Activated T-cell treated with anti-CD3 and anti-CD28 coated beads, Interleukin-2, amount 50 U/mL, for 72 hours (primary cell): ENCODE results near the gene CDC42. TPM values are rescaled to one million over a fixed set of nuclear protein-coding genes. Genes with fewer than 3 reads are reported as not detected.
A peak's percentile ranks its signal among the peaks of the same experiment; 100 is the strongest.
"Not testable (repeated sequence)": the region's sequence is repeated elsewhere in the genome, so short reads cannot be mapped to it uniquely, and the experiment has no call there.

Source experiments
- ATAC-seq, 2 donors: fragments of 150-1000 bp; cut with Tn5 transposase; replicated peaks in 1 of 2; 2 replicates each; pipeline ENCODE4 v1.10.0; 2021; ENCODE audit warnings: moderate library complexity in 2 of 2, mild to moderate bottlenecking in 1 of 2
- DNase-seq, 2 donors: peaks; one replicate each; pipeline ENCODE4 v3.0.0; 2021 to 2022; ENCODE audit warnings: mixed read lengths in 1 of 2
- H3K27ac Mint-ChIP-seq: one replicate; pipeline ENCODE4 v1.8.0; 2022; ENCODE audit warnings: mild to moderate bottlenecking, moderate library complexity, mixed read lengths
- H3K27me3 Mint-ChIP-seq: one replicate; pipeline ENCODE4 v1.8.0; 2022; ENCODE audit warnings: low read depth, mixed read lengths
- H3K36me3 Mint-ChIP-seq, 2 donors: one replicate each; pipeline ENCODE4 v1.8.0; 2022; ENCODE audit warnings: mixed read lengths in 2 of 2, mild to moderate bottlenecking in 1 of 2; ENCODE audit not compliant: insufficient read depth in 2 of 2
- H3K4me1 Mint-ChIP-seq: one replicate; pipeline ENCODE4 v1.8.0; 2022; ENCODE audit warnings: low read depth, mixed read lengths
- H3K4me3 Mint-ChIP-seq, 2 donors: one replicate each; pipeline ENCODE4 v1.8.0; 2022; ENCODE audit warnings: mild to moderate bottlenecking in 2 of 2, mixed read lengths in 2 of 2, moderate library complexity in 2 of 2
- H3K9me3 Mint-ChIP-seq, 2 donors: one replicate each; pipeline ENCODE4 v1.8.0; 2022; ENCODE audit warnings: mixed read lengths in 2 of 2
- total RNA-seq, 2 donors: library from RNA; stranded (reverse); gene quantifications; one replicate each; pipeline ENCODE4 v1.2.3, GENCODE V29; 2022

The CDC42 gene
- 100 to 1,000 TPM; 292 to 349 TPM for total RNA-seq

DNA sequence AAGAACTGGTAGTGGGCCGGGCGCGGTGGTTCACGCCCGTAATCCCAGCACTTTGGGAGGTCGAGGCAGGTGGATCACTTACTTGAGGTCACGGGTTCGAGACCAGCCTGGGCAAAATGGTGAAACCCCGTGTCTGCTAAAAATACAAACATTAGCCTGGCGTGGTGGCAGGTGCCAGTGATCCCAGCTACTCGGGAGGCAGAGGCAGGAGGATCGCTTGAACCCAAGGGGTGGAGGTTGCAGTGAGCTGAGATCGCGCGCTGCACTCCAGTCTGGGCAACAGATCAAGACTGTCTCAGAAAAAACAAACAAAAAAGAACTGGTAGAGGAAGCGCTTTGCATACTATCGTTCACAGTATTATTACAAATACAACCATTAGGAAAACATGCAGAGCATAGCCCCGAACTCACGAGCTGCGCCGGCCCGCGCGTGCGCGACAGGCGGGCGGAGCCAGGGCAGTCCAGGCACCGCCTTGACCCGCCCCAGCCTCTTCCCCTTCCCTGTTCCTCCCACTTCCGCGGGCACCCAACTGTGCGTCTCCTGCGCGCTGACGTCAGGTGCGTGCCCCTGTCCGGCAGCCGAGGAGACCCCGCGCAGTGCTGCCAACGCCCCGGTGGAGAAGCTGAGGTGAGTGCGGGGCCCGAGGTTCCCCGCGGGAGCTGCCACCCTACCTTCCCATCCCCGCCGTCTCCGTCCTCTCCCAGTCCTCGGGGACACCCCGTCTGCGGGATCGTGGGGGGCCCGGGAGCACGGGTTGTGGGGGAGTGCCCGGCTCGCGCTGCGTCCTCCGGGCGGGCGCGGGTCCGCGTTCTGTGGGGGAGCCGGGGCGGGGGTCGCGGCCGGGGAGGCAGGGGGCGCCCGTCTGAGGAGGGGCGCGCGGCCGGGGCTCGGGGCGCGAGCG lies at the start of gene CDC42:
CDC42 (plus strand) TSS at position 595 of the 902 bp plus-strand sequence. CDS start 25,770 bp downstream, outside the sequence.
- Mint-ChIP-seq H3K4me1 (peaks cover 69% of the 10 kb centered on the region), H3K36me3 (peaks cover 16 to 28% of the 10 kb centered on the region in 2 donors), H3K4me3 (peak within 1 kb of the TSS; percentile 94 to 99), H3K9me3 (no peaks in the 10 kb centered on the region), H3K27ac (peak within 1 kb of the TSS; percentile 99), H3K27me3 (no peaks in the 10 kb centered on the region)
- DNase-seq (peak; percentile 98 to 99), ATAC-seq (peak; percentile 90 to 91)

- not testable (repeated sequence) for H3K36me3 Mint-ChIP-seq, H3K9me3 Mint-ChIP-seq, H3K4me3 Mint-ChIP-seq, DNase-seq, H3K4me1 Mint-ChIP-seq, H3K27ac Mint-ChIP-seq, ATAC-seq, H3K27me3 Mint-ChIP-seq
Observed at GRCh38 chr1:22002875-22003274, 49.6 kb upstream of the CDC42 start.

DNA sequence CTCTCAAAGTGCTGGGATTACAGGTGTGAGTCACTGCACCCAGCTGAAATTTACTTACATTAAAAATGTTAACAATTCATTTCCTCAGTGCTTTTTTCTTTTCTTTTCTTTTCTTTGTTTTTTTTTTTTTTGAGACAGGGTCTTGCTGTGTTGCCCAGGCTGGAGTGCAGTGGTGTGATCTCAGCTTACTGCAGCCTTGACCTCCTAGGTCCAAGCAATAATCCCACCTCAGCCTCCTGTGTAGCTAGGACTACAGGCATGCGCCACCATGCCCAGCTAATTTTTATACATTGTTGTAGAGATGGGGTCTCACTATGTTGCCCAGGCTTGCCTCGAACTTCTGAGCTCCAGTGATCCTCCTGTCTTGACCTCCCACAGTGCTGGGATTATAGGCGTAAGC lies 48.5 kb upstream of the CDC42 start:
- not testable (repeated sequence) for H3K9me3 Mint-ChIP-seq, ATAC-seq, H3K27ac Mint-ChIP-seq, H3K4me1 Mint-ChIP-seq, H3K27me3 Mint-ChIP-seq, H3K36me3 Mint-ChIP-seq, DNase-seq, H3K4me3 Mint-ChIP-seq

DNA sequence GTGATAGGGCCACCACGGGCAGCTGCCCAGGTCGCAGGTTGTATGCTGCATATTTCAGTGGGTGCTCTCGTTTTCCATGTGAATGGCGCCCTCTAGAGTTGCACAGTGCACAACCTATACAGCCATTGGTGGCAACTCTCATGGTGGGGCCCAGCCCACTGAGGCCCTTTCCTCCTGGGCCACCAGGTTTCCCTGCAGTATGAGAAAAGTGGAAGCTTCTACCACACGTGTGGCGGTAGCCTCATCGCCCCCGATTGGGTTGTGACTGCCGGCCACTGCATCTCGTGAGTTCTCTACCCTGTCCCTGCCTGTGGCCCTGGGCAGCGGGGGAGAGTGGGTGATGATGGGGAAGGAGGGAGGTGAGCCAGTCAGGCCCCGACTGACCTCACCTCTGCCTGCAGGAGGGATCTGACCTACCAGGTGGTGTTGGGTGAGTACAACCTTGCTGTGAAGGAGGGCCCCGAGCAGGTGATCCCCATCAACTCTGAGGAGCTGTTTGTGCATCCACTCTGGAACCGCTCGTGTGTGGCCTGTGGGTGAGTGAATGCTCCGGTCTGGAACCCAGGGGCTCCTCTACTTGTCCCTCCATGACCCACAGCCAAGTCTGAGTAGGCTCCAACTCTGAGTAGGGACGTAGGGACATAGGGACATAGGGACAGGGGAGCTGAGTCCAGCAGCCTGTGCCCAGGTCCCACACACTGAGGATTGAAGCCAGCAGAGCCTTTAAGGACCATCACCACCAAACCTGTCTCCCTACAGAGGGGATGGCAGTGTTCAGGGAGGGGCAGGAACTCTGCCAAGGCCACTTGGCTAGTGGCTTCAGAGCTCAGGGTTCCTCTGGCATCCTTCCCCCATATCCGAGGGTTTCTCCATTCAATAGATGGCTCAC lies 47.0 kb upstream of the CDC42 start:
- not testable (repeated sequence) for H3K9me3 Mint-ChIP-seq, H3K4me1 Mint-ChIP-seq, H3K27ac Mint-ChIP-seq, H3K4me3 Mint-ChIP-seq, H3K27me3 Mint-ChIP-seq, H3K36me3 Mint-ChIP-seq
- DNase-seq (peak; percentile 54 to 55), ATAC-seq (peak; percentile 79 to 80)

DNA sequence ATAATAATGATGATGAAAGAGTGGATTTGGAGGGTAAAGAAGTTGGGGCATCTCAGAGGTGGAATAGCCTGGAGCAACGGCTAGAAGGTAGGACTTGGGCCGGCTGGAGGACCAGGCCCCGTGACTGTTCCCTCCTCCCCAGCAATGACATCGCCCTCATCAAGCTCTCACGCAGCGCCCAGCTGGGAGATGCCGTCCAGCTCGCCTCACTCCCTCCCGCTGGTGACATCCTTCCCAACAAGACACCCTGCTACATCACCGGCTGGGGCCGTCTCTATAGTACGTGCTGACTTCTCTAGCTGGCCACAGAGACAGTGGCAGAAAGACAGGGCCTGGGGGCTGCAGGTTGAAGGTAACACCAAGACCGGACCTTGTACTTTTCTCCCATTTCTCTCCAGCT lies 45.8 kb upstream of the CDC42 start:
- H3K27ac Mint-ChIP-seq, ATAC-seq, H3K4me3 Mint-ChIP-seq, DNase-seq, H3K27me3 Mint-ChIP-seq, H3K4me1 Mint-ChIP-seq, H3K9me3 Mint-ChIP-seq, H3K36me3 Mint-ChIP-seq: not testable (repeated sequence)

DNA sequence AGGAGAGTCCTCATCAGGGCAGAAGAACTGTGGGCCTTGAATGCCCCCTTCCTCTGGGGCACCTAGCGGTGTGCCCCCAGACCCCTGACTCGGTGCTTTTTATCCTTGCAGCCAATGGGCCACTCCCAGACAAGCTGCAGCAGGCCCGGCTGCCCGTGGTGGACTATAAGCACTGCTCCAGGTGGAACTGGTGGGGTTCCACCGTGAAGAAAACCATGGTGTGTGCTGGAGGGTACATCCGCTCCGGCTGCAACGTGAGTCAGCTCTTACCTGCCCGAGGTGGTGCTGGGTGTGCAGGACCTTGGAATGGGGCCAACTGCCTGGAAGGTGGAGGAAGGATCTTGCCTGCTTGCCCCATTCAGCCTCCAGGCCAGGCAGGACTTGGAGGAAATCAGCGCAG lies 45.2 kb upstream of the CDC42 start:
- H3K27ac Mint-ChIP-seq, DNase-seq, ATAC-seq, H3K4me1 Mint-ChIP-seq, H3K36me3 Mint-ChIP-seq, H3K9me3 Mint-ChIP-seq, H3K27me3 Mint-ChIP-seq, H3K4me3 Mint-ChIP-seq: not testable (repeated sequence)

GRCh38 chr1:22009566-22009965 lies 42.9 kb upstream of the CDC42 start:
- ATAC-seq, H3K4me3 Mint-ChIP-seq, H3K36me3 Mint-ChIP-seq, DNase-seq, H3K4me1 Mint-ChIP-seq, H3K27me3 Mint-ChIP-seq, H3K27ac Mint-ChIP-seq, H3K9me3 Mint-ChIP-seq: not testable (repeated sequence)

DNA sequence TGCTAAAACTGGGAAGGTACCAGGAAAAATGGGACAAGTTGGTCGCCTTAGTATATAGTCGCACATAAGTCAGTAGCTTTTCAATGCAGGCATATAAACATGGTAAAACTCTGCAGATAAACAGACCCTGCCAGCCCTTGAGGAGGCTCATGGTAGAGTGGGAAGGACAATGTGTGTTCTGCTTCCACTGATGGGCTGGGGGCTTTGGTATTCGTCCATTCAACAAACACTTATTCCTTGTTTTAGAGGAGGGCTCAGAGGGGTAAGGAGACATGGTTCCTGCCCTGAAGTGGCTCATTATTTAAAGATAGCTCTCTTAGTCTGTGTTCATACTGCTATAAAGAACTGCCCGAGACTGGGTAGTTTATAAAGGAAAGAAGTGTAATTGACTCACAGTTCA lies 39.8 kb upstream of the CDC42 start:
- not testable (repeated sequence) for H3K4me3 Mint-ChIP-seq, DNase-seq, H3K36me3 Mint-ChIP-seq, H3K9me3 Mint-ChIP-seq, H3K4me1 Mint-ChIP-seq, H3K27me3 Mint-ChIP-seq, ATAC-seq, H3K27ac Mint-ChIP-seq

DNA sequence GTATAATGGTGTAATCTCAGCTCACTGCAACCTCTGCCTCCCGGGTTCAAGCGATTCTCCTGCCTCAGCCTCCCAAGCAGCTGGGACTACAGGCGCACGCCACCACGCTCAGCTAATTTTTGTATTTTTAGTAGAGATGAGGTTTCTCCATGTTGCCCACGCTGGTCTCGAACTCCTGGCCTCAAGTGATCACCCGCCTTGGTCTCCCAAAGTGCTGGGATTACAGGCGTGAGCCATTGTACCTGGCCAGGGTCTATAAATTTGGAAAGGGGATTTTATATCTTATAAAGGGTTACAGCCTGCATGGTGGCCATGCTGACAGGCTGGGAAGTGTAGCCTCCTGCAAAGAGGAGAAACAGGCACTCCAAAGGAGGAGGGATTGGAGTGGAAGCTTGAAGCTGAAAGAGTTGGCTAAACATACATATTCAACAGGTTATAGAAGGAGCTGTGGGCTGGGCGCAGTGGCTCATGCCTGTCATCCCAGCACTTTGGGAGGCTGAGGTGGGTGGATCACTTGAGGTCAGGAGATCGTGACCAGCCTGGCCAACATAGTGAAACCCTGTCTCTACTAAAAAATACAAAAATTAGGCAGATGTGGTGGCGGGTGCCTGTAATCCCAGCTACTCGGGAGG lies 37.8 kb upstream of the CDC42 start:
- not testable (repeated sequence) for H3K9me3 Mint-ChIP-seq, ATAC-seq, H3K27me3 Mint-ChIP-seq, H3K36me3 Mint-ChIP-seq, H3K27ac Mint-ChIP-seq, DNase-seq, H3K4me3 Mint-ChIP-seq
- peaks cover 15% of the 10 kb centered on the region for H3K4me1 Mint-ChIP-seq

DNA sequence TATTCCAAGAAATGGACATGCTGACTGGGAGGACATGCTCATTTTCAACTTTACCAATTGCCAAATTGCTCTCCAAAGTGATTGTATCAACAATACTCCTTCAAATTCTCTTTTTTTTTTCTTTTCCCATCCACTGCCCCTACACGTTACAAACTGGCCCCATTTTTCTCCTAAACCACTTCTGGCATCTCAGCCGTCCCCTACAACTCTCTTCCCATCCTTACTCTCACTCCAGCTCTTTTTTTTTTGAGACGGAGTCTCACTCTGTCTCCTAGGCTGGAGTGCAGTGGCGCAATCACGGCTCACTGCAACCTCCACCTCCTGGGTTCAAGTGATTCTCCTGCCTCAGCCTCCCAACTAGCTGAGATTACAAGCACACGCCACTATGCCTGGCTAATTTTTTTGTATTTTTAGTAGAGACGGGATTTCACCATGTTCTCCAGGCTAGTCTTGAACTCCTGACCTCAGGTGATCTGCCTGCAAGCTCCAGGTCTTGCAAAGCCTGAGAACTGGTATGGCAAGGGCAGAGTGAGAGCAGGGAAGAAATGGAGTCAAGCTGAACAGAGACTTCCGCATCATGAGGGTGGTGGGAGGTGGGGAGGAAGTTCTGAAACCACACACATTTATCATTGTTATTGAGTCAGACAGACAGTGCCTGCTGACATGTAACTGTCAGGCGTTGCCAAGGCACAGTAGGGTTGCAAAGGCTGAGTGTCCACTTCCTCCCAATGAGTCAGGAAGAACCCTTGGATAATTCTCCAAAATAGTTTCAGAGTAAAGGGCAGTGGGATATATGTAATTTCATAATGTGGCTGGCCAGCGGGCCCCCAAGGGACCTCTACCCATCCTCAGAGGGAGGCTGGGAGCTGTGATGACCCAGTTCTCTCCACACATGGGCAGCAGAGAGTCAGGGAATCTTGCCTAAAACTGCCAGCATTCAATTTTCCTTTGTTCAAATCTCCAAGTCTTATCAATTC lies 33.6 kb upstream of the CDC42 start:
- no peaks in the 10 kb centered on the region for H3K27me3 Mint-ChIP-seq
- no peaks in the 10 kb centered on the region for H3K36me3 Mint-ChIP-seq
- DNase-seq (peak; percentile 72 to 75), ATAC-seq (peak; percentile 99)
- peak overlapping the region; percentile 89 for H3K27ac Mint-ChIP-seq
- H3K4me1 Mint-ChIP-seq: peaks cover 30% of the 10 kb centered on the region
- peak overlapping the region; percentile 52 to 69 for H3K4me3 Mint-ChIP-seq
- H3K9me3 Mint-ChIP-seq: no peaks in the 10 kb centered on the region

DNA sequence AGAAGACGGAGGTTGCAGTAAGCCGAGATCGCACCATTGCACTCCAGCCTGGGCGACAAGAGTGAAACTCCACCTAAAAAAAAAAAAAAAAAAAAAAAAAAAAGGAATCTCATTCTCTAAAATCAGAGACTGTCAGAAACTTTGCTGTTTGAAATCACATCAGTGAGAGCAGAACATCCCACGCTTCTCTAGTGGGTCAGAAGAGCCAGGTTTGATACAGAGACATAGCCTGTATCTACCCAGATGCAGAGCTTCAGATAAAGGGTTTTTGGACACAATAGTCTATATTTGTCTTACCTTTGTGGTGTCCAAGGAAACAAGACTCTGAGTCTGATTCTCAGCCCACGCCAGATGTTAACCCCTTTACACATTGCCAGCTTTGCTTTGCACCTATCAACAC lies 31.4 kb upstream of the CDC42 start:
- DNase-seq: no peak
- H3K27ac Mint-ChIP-seq: no peak overlapping the region

More for the DNA sequence above, 31.4 kb upstream of the CDC42 start:
- H3K36me3 Mint-ChIP-seq: peaks cover 3% of the 10 kb centered on the region in 2 donors
- peaks cover 44% of the 10 kb centered on the region for H3K4me1 Mint-ChIP-seq
- H3K4me3 Mint-ChIP-seq: no peak overlapping the region
- no peaks in the 10 kb centered on the region for H3K9me3 Mint-ChIP-seq
- ATAC-seq: no peak
- H3K27me3 Mint-ChIP-seq: no peaks in the 10 kb centered on the region
